NCI-H2227 treated with DMSO at 0.1 percent for 48 hours (cell line): Measurements from ENCODE around the gene ZHX3.
"Not testable (repeated sequence)": the region's sequence is repeated elsewhere in the genome, so short reads cannot be mapped to it uniquely, and the experiment has no call there.

ENCODE experiments used
- DNase-seq: peaks from one replicate; lab custom pipeline; 2025; lab: John Stamatoyannopoulos, UW

ZHX3 gene

GRCh38 chr20:41135187-41135887 is 182.2 kb downstream of the ZHX3 start:
- DNase-seq, result no peak

- no peak for DNase-seq
Observed at GRCh38 chr20:41134362-41135186, 183.0 kb downstream of the ZHX3 start.

- no peak for DNase-seq
Observed at GRCh38 chr20:41133709-41134361, 183.7 kb downstream of the ZHX3 start.

DNA sequence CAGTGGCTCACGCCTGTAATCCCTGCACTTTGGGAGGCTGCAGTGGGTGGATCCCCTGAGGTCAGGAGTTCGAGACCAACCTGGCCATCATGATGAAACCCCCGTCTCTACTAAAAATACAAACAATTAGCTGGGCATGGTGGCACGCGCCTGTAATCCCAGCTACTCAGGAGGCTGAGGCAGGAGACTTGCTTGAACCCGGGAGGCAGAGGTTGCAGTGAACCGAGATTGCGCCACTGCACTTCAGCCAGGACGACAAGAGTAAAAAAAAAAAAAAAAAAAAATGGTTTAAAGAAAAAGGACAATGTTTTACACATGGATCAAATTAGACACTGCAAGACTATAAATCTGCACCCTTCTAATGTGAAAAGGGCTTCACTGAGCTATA is 185.1 kb downstream of the ZHX3 start:
- not testable (repeated sequence) for DNase-seq

- DNase-seq, result no peak
Observed at GRCh38 chr20:41131594-41132387, 185.7 kb downstream of the ZHX3 start.
